K562 (cell line): ENCODE measurements around the gene LIX1L. TPM values are rescaled to one million over a fixed set of nuclear protein-coding genes. Genes with fewer than 3 reads are reported as not detected.
A peak's percentile ranks its signal among the peaks of the same experiment; 100 is the strongest.

Experiments used
- ADNP ChIP-seq: fragments of 200-800 bp; sonication (Bioruptor generic); IDR thresholded peaks from 2 replicates; pipeline ENCODE4 v1.6.1; 2016; ENCODE audit warnings: missing genetic modification characterization, missing compliant biosample characterization
- BCL6 ChIP-seq: fragments of 250-450 bp; sonication (Bioruptor Pico); IDR thresholded peaks from 2 replicates; pipeline ENCODE4 v1.4.0; 2020
- CREB3 ChIP-seq: fragments of 450-650 bp; conservative IDR thresholded peaks from 2 replicates; pipeline ENCODE4 v1.6.1; 2016; ENCODE audit warnings: missing genetic modification characterization, low read depth, mild to moderate bottlenecking, missing compliant biosample characterization, moderate library complexity
- DNMT1 ChIP-seq: fragments of 450-650 bp; IDR thresholded peaks from 2 replicates; pipeline ENCODE4 v1.6.1; 2016; ENCODE audit warnings: antibody characterized with exemption, mild to moderate bottlenecking
- ELF4 ChIP-seq: fragments of 450-650 bp; formaldehyde crosslinking; IDR thresholded peaks from 2 replicates; pipeline ENCODE4 v1.4.0; 2022; ENCODE audit warnings: missing genetic modification characterization
- FOXA1 ChIP-seq: fragments of 450-650 bp; IDR thresholded peaks from 2 replicates; pipeline ENCODE4 v1.6.1; 2016; ENCODE audit warnings: mild to moderate bottlenecking, borderline replicate concordance
- HMG20A ChIP-seq: fragments of 450-650 bp; formaldehyde crosslinking; conservative IDR thresholded peaks from 2 replicates; pipeline ENCODE4 v1.4.0; 2020; ENCODE audit warnings: mild to moderate bottlenecking, mixed read lengths
- MAZ ChIP-seq, 2 experiments: fragments of 450-650 bp in 1 of 2; sonication (generic) in 1 of 2; formaldehyde crosslinking; IDR thresholded peaks in 1 of 2; conservative IDR thresholded peaks in 1 of 2; 2 replicates each; pipeline versions ENCODE4 v1.4.0 to v1.5.0; 2020; ENCODE audit warnings: mild to moderate bottlenecking in 1 of 2, missing genetic modification reagents in 1 of 2
- NEUROD1 ChIP-seq: fragments of 150-350 bp; IDR thresholded peaks from 2 replicates; pipeline ENCODE4 v1.6.1; 2014; ENCODE audit warnings: borderline replicate concordance, low read length, low read depth; ENCODE audit not compliant: partially characterized antibody
- POU5F1 ChIP-seq: fragments of 150-350 bp; IDR thresholded peaks from 2 replicates; pipeline ENCODE4 v1.6.1; 2014; ENCODE audit warnings: borderline replicate concordance, low read length, low read depth, mild to moderate bottlenecking; ENCODE audit not compliant: partially characterized antibody
- RBFOX2 ChIP-seq: fragments of 200-400 bp; formaldehyde crosslinking; IDR thresholded peaks from 2 replicates; pipeline ENCODE4 v1.6.1; 2017; ENCODE audit warnings: low read depth, mild to moderate bottlenecking, low read length, moderate library complexity
- RBM17 ChIP-seq: fragments of 200-400 bp; formaldehyde crosslinking; IDR thresholded peaks from 2 replicates; pipeline ENCODE4 v1.6.1; 2017; ENCODE audit warnings: low read depth, mild to moderate bottlenecking, low read length, borderline replicate concordance
- RBM22 ChIP-seq: fragments of 200-400 bp; formaldehyde crosslinking; IDR thresholded peaks from 2 replicates; pipeline ENCODE4 v1.6.1; 2018; ENCODE audit warnings: low read length, low read depth; ENCODE audit not compliant: poor library complexity, severe bottlenecking
- SMAD2 ChIP-seq: fragments of 150-350 bp; IDR thresholded peaks from 2 replicates; pipeline ENCODE4 v1.6.1; 2014; ENCODE audit warnings: low read depth, mild to moderate bottlenecking, low read length
- TEAD4 ChIP-seq, 2 experiments: sonication (generic) in 1 of 2; formaldehyde crosslinking in 1 of 2; IDR thresholded peaks; 2 replicates each; pipeline versions ENCODE4 v1.6.1 to v1.8.0; 2012 to 2022; ENCODE audit warnings: borderline replicate concordance in 1 of 2, inconsistent platforms in 1 of 2, low read length in 1 of 2, mild to moderate bottlenecking in 1 of 2, missing genetic modification reagents in 1 of 2
- TSHZ1 ChIP-seq: fragments of 250-450 bp; sonication (Bioruptor Pico); IDR thresholded peaks from 2 replicates; pipeline ENCODE4 v1.4.0; 2020; ENCODE audit warnings: mild to moderate bottlenecking, moderate library complexity
- UBTF ChIP-seq, 2 experiments: IDR thresholded peaks; 2 replicates each; pipeline ENCODE4 v1.6.1; 2012; ENCODE audit warnings: improper control_type of control experiment in 2 of 2, low read depth in 2 of 2, low read length in 2 of 2, borderline replicate concordance in 1 of 2
- ZNF175 ChIP-seq: fragments of 200-800 bp; sonication (Bioruptor generic); IDR thresholded peaks from 2 replicates; pipeline ENCODE4 v1.6.1; 2016; ENCODE audit warnings: low read depth, mild to moderate bottlenecking, missing genetic modification characterization, missing compliant biosample characterization
- ZNF263 ChIP-seq: sonication (generic); formaldehyde crosslinking; IDR thresholded peaks from 2 replicates; pipeline ENCODE4 v1.8.0; 2022; ENCODE audit warnings: mild to moderate bottlenecking, missing genetic modification reagents, borderline replicate concordance
- ZNF766 ChIP-seq: fragments of 200-800 bp; sonication (Bioruptor generic); conservative IDR thresholded peaks from 2 replicates; pipeline ENCODE4 v1.6.1; 2016; ENCODE audit warnings: missing genetic modification characterization, missing compliant biosample characterization
- polyA plus RNA-seq, 8 experiments: library from polyadenylated mRNA; depleted of rRNA in 4 of 8; stranded (reverse) in 5 of 8; unstranded in 3 of 8; fragments of >200 nt; fragmentation: Nextera tagmentation in 2 of 8; fragmentation: Illumina TruSeq in 1 of 8; extraction: Ambion mirVana in 2 of 8; extraction: Trizol in 1 of 8; gene quantifications; 2 replicates each; pipeline versions ENCODE4 v1.2.1 to v1.2.3, GENCODE V29; 2011 to 2014; ENCODE audit warnings: inconsistent platforms in 1 of 8, missing spikeins in 1 of 8
- total RNA-seq, 7 experiments: library from RNA; depleted of rRNA in 6 of 7; stranded (reverse); fragments of >200 nt in 6 of 7; fragmentation: Illumina TruSeq in 2 of 7; extraction: Trizol in 2 of 7; gene quantifications; 2 replicates each; pipeline versions ENCODE4 v1.2.1 to v1.2.3, GENCODE V29; 2011 to 2021; ENCODE audit warnings: low replicate concordance in 1 of 7

LIX1L gene
- total and polyA plus RNA-seq, 9 of the 15 experiments (the other 6 are each of a cell fraction or from before 2014, with no cell fraction given), result 4.6 to 26.5 (median 12.5) TPM

GRCh38 chr1:145918144-145918991 is 39.4 kb downstream of the LIX1L start, which contains the start of gene PEX11B (continued):
- TF ChIP-seq POU5F1, result no peak
- TF ChIP-seq UBTF (IDR thresholded peaks at IDR 0.05; ENCODE audit: borderline replicate concordance in 1 of 2, low read depth in 2 of 2, low read length in 2 of 2), result no peak; a peak in 1 of 4 replicates
- peak in 1 of 2 experiments; percentile 29; a peak in 1 of 4 replicates for TF ChIP-seq MAZ (CRISPR knock-in tag; conservative IDR thresholded peaks at IDR 0.05 in 1 of 2, IDR thresholded peaks at IDR 0.05 in 1 of 2)
- TF ChIP-seq ZNF766 (CRISPR knock-in tag), result no peak
- no peak for TF ChIP-seq HMG20A (CRISPR knock-in tag)
- TF ChIP-seq DNMT1, result no peak
- TF ChIP-seq BCL6 (CRISPR knock-in tag), result no peak
- TF ChIP-seq TEAD4 (IDR thresholded peaks at IDR 0.05; ENCODE audit: low read length), result peak; percentile 36
- peak; percentile 76; the same call in 1 of the 2 replicates for TF ChIP-seq TEAD4 (CRISPR knock-in tag; IDR thresholded peaks at IDR 0.05; ENCODE audit: borderline replicate concordance)
- no peak for TF ChIP-seq FOXA1
- no peak for TF ChIP-seq RBM22
- peak; percentile 75 for TF ChIP-seq RBFOX2
- TF ChIP-seq RBM17, result no peak
- no peak for TF ChIP-seq ZNF175 (CRISPR knock-in tag)
- no peak for TF ChIP-seq ELF4 (CRISPR knock-in tag)
- peak; percentile 70 for TF ChIP-seq NEUROD1
- TF ChIP-seq ADNP (tag), result no peak
- TF ChIP-seq TSHZ1 (CRISPR knock-in tag), result no peak
- no peak for TF ChIP-seq CREB3 (tag)
- TF ChIP-seq ZNF263 (CRISPR knock-in tag), result peak; percentile 59
- TF ChIP-seq SMAD2, result no peak
